ENCODE measurements around the gene RAB11FIP3. TPM values are rescaled to one million over a fixed set of nuclear protein-coding genes. Genes with fewer than 3 reads are reported as not detected.

RAB11FIP3 gene
- total RNA-seq, 1 donor from 2014 or later, result 44.1 TPM

DNA sequence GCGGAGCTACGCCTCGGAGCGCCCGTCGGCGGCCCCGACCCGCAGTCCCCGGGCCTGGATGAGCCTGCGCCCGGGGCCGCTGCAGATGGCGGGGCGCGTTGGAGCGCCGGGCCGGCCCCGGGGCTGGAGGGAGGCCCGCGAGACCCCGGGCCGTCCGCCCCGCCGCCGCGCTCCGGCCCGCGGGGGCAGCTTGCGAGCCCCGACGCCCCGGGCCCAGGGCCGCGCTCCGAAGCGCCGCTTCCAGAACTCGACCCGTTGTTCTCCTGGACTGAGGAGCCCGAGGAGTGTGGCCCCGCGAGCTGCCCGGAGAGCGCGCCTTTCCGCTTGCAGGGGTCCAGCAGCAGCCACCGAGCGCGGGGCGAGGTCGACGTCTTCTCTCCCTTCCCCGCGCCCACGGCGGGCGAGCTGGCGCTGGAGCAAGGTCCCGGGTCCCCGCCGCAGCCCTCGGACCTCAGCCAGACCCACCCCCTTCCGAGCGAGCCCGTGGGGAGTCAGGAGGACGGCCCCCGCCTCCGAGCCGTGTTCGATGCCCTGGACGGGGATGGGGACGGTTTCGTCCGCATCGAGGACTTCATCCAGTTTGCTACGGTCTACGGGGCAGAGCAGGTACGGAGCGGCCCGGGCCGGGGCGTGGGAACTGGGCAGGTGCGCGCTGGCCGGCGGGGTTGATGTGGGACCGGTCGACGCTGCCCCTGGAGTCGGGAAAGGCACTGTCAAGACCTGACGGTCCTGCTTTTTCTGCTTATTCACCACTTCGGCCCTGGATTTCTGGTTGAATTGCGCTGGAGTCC lies 861 bp downstream of the RAB11FIP3 start:
- no peaks in the 10 kb centered on the region for H3K27me3 ChIP-seq
- no peaks in the 10 kb centered on the region for H3K36me3 ChIP-seq
- intact Hi-C loops (cut with DNase I), result no loop called here
- DNase-seq (no peak), ATAC-seq (peak; percentile 2)
- TF ChIP-seq, protein P1, sequence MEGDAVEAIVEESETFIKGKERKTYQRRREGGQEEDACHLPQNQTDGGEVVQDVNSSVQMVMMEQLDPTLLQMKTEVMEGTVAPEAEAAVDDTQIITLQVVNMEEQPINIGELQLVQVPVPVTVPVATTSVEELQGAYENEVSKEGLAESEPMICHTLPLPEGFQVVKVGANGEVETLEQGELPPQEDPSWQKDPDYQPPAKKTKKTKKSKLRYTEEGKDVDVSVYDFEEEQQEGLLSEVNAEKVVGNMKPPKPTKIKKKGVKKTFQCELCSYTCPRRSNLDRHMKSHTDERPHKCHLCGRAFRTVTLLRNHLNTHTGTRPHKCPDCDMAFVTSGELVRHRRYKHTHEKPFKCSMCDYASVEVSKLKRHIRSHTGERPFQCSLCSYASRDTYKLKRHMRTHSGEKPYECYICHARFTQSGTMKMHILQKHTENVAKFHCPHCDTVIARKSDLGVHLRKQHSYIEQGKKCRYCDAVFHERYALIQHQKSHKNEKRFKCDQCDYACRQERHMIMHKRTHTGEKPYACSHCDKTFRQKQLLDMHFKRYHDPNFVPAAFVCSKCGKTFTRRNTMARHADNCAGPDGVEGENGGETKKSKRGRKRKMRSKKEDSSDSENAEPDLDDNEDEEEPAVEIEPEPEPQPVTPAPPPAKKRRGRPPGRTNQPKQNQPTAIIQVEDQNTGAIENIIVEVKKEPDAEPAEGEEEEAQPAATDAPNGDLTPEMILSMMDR (IDR thresholded peaks at IDR 0.05), result no peak
- no peaks in the 10 kb centered on the region for H3K9me3 ChIP-seq
- peaks cover 25% of the 10 kb centered on the region for H3K4me1 ChIP-seq
- H3K4me3 ChIP-seq, result peak overlapping the region; percentile 72
- no peak overlapping the region for H3K27ac ChIP-seq

DNA sequence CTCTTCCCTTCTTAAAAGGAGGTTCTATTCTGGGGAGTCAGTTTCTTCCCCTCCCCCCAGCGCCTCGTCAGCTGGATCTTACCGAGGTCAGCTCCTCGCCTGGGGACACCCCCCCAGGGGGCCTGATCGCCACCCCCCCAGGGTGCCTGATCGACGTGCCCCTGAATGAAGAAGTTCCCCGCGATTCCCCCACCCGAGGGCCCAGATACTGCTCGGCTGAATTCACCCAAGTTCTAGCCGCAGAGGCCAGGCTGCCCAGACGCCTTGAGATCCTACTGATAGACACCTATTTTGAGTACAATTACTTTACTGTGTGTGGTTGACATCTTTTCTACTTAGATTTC lies 1.4 kb downstream of the RAB11FIP3 start:
- intact Hi-C loops (cut with DNase I), result no loop called here
- no peak overlapping the region for H3K27ac ChIP-seq
- H3K36me3 ChIP-seq, result no peaks in the 10 kb centered on the region
- no peaks in the 10 kb centered on the region for H3K9me3 ChIP-seq
- ATAC-seq, result no peak
- no peaks in the 10 kb centered on the region for H3K27me3 ChIP-seq
- peaks cover 25% of the 10 kb centered on the region for H3K4me1 ChIP-seq
- DNase-seq, result no peak
- TF ChIP-seq, protein P1 (IDR thresholded peaks at IDR 0.05), result no peak
- peak overlapping the region; percentile 72 for H3K4me3 ChIP-seq

DNA sequence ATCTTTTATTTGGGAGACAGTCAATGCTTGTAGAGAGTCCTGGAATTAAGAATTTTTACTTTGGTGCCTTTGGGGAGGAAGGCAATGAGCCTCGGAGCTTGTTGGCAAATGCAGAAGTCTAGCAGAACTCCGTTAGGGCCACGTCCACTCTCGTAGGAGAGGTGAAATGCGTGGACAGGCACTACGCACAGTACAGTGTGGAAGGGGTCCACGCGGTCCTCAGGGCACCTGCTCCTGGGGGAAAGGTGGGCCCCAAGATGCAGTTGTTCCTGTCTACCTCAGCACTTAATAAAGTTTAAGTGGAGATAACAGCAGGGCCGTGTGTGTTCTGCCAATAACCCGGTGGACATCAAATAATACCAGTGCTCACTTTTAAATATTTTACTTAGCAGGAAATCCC lies 1.8 kb downstream of the RAB11FIP3 start:
- H3K4me1 ChIP-seq, result peaks cover 25% of the 10 kb centered on the region
- intact Hi-C loops (cut with DNase I), result no loop called here
- no peak for ATAC-seq
- no peaks in the 10 kb centered on the region for H3K27me3 ChIP-seq
- no peaks in the 10 kb centered on the region for H3K9me3 ChIP-seq
- peak overlapping the region; percentile 72 for H3K4me3 ChIP-seq
- TF ChIP-seq, protein P1 (IDR thresholded peaks at IDR 0.05), result no peak
- DNase-seq, result no peak
- no peak overlapping the region for H3K27ac ChIP-seq
- H3K36me3 ChIP-seq, result no peaks in the 10 kb centered on the region

DNA sequence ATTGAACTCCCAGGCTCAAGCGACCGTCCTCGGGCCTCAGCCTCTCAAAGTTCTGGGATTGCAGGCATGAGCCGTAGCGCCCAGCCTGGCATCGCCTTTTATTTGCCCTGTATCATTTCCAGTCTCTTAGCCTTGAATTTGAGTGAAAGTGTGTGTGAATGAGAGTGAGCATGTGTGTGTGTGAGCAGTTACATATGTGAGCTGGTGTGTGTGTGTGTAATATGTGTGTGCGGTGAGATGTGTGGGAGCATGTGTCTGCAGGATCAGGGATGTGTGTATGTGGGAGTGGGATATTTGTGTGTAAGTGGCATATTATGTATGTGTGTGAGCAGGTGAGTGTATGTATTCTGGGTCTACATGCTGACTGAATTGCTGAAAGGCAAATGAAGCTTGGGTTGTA lies 5.5 kb downstream of the RAB11FIP3 start:
- intact Hi-C loops (cut with DNase I), result no loop called here
- Histone ChIP-seq H3K27me3 (no peaks in the 10 kb centered on the region), H3K4me3 (no peak overlapping the region), H3K4me1 (peaks cover 13% of the 10 kb centered on the region), H3K27ac (no peak overlapping the region), H3K9me3 (no peaks in the 10 kb centered on the region), H3K36me3 (no peaks in the 10 kb centered on the region)
- DNase-seq, result no peak
- no peak for ATAC-seq
- TF ChIP-seq, protein P1 (IDR thresholded peaks at IDR 0.05), result no peak

DNA sequence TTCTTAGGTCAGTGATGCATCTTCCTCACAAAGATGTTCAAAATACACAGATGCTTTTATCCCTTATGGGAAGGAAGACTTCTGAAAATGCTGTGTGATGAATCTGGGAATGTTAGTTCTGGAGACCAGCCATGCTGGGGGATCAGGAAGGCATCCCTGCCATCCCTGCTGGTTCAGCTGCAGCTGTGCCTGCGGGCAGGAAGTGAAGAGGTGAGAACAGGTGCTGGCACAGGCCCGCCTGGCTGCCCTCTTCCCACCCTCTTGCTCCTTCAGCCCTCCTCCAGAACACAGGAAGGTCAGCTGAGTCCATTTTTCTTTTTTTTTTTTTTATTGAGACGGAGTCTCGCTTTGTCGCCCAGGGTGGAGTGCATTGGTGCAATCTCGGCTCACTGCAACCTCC lies 15.2 kb downstream of the RAB11FIP3 start:
- no peaks in the 10 kb centered on the region for H3K36me3 ChIP-seq
- intact Hi-C loops (cut with DNase I), result no loop called here
- no peaks in the 10 kb centered on the region for H3K9me3 ChIP-seq
- H3K27me3 ChIP-seq, result no peaks in the 10 kb centered on the region
- no peak for ATAC-seq
- TF ChIP-seq, protein P1 (IDR thresholded peaks at IDR 0.05), result no peak
- H3K4me1 ChIP-seq, result no peaks in the 10 kb centered on the region
- H3K27ac ChIP-seq, result no peak overlapping the region
- DNase-seq, result no peak
- no peak overlapping the region for H3K4me3 ChIP-seq

Data from upper lobe of right lung (tissue), 1 donor.